GM21528 (cell line): ENCODE measurements around the gene TH.
"Not testable (repeated sequence)": the region's sequence is repeated elsewhere in the genome, so short reads cannot be mapped to it uniquely, and the experiment has no call there.

Experiments
- ATAC-seq: cut with Tn5 transposase; IDR thresholded peaks from one replicate; pipeline ENCODE4 v1.9.1; 2021; ENCODE audit warnings: mild to moderate bottlenecking, moderate library complexity; ENCODE audit not compliant: unreplicated experiment, low FRiP score

The TH gene

DNA sequence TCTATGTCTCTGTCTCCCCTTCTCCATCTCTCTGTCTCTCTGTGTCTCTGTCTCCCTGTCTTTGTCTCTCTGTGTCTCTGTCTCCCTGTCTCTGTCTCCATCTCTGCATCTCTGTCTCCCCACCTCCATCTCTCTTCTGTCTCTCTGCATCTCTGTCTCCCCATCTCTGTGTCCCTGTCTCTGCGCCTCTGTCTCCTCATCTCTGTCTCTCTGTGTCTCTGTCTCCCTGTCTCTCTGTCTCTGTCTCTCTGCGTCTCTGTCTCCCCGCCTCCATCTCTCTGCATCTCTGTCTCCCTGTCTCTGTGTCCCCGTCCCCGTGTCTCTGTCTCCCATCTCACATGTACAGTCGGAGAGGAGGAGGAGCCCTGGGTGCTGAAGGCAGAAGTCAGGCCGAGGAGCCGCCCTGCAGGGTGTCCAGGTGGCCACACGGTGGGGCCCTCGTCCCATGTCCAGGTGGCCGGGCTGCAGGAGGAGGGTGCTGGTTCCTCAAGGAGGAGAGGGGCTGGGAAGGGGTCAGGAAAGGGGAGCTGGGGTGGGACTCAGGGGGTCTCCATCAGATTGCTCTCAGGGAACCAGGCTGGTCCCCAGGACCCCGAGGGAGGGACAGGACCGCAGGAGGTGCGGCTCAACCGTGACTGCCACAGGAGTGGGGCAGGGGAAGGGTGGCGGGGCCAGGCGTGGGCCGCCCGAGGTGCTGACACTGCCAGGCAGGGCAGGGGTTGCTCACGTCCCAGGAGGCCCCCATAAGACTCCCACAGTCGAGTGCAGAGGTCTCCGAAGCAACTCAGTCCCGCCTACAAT lies 25.6 kb upstream of the TH start:
- no peak for ATAC-seq

DNA sequence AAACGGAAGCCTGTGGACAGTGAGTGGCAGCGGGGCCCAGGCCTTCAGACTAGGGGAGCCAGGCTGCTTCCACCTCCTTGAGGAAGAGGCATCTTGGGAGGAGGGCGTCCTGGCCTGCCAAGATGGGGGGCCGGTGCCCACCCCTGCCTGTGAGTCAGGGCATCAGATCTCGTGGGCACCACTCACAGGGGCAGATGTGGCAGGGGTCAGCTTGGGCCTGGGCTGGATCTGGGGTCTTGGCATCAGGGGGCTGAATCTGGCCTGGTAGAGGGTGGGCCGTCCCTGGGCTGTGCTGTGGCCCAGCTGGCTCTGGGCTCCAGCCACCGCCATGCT lies 24.1 kb upstream of the TH start:
- ATAC-seq: no peak

DNA sequence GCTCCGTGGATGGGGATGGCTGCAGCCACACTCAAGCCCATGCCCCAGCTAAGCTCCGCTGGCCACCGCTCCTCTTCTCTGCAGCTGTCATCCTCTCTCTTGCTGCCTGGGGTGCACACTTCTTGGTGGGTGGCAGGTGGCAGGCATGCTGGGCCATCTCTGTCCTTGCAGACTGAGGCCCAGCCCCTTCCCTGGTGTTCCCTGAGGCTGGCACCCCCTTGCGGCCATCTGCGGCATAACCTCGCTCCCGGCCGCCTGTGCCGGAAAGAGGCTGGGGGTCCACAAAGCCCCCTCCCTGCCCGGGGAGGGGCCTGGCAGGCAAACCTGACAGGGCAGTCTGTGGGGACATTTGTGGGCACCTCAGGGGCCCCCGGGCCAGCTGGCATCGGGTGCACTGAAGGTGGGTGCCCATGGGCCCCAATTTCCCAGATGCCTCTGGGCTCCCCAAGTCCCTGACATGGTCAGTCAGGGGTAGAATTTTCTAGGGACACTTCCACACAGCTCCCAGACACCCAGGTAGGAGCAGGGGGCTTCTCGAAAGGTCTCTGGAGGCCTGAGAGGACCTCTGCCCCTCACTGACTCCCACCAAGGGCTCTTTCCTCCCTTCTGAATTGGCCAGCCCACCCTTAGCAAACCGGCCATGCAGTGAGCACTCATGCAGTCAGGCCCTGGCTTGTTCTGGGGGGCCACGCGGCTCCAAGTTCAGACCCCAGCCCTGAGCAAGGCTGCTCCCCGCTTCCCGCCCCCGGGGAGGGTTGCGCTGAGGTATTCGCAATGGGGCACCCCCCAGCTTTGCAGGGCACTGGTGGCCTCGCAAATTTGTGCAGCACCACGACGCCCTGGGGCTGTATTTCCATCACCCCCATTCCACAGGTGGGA lies 23.5 kb upstream of the TH start:
- no peak for ATAC-seq

DNA sequence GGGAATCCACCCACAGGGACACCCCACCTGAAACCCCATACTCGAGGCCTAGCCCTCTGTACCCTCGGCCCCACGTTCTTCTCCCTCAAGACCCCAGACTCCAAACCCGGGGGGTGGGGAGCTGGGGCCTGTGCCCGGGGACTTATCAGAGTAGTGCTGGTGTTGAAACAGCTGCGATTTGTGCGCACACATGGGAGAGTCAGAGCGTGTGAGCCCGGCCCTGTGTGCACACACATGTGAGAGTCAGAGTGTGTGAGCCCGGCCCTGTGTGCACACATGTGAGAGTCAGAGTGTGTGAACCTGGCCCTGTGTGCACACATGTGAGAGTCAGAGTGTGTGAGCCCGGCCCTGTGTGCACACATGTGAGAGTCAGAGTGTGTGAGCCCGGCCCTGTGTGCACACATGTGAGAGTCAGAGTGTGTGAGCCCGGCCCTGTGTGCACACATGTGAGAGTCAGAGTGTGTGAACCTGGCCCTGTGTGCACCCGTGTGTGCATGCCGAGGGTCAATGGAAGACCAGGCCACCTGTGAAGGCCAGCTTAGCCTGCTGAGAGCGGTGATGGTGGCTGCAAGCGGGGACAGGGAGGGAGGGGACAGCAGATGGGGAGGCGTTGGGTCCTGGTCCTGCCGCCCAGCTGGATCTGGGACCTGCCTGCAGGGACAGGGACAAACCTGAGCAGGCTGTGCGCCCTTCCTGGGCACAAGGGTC lies 22.4 kb upstream of the TH start:
- ATAC-seq: not testable (repeated sequence)

DNA sequence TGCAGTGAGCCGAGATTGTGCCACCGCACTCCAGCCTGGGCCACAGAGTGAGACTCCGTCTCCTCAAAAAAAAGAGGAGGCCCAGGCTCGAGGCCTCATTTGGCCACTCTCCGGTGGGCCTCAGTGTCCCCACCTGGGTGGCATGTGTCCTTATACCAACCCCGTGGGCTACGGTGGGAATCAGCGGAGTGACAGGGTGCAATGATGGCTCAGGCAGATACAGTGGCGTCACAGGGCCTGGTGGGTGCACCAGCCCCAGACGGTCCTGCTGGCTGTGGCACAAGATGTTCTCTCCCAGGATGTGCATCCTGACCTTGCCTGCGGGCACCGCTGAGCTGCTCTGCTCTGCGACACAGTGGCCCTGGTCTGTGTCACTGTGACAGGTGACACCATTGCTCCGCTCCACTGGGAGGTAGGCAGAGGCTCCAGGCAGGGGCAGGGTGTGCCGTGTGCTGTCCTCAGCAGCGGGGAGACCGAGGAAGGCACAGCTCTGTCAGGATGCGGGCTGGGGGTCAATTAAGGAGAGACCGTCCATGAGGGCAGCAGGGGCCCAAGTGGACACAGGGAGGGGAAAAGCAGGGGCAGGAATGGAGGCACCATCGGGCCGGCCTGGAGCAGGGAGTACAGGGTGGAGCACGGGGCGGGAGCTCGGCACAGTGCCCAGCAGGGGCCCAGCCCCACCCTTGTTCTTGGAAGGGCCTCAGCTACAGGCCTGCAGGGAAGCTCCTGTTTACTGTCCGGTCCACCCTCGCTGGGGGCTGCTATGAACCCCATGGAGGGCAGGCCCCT lies 21.7 kb upstream of the TH start:
- ATAC-seq: no peak

DNA sequence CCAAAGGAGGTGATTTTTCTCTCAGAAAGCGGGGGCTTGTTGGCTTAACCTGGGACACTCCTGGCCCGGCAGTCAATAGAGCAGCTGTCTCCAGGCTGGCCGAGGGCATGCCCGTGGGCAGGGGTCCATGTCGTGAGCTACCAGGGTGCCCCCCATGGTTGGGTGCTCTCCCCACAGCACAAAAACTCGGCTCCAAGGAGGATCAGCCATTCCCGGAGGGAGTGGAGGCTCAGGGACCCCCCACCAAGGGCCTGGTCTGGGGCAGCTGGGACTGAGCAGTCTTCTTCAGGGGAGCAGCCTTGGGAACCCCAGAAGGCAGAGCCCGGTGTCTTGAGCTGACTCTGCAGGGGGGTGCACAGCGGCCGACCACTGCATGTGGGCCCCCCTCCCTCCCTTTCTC lies 20.8 kb upstream of the TH start:
- no peak for ATAC-seq

DNA sequence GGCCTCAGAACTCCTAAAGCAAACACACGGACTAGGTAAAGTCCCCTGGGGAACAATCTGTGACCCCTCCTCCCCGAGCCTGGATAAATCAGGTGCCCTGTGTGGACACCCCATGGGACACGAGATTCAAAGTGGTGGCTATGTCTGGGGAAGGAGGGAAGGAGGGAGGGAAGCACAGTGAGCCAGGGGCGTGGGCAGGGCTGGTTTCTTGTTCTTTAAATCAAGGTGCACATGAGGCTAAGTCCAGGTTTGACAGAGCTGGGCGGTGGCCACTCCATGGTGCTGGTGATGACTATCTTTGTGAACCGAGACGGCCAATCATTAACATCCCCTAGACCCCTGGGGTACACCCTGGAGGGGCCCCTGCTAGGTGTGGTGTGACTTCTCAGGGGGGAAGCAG lies 20.3 kb upstream of the TH start:
- ATAC-seq: no peak

DNA sequence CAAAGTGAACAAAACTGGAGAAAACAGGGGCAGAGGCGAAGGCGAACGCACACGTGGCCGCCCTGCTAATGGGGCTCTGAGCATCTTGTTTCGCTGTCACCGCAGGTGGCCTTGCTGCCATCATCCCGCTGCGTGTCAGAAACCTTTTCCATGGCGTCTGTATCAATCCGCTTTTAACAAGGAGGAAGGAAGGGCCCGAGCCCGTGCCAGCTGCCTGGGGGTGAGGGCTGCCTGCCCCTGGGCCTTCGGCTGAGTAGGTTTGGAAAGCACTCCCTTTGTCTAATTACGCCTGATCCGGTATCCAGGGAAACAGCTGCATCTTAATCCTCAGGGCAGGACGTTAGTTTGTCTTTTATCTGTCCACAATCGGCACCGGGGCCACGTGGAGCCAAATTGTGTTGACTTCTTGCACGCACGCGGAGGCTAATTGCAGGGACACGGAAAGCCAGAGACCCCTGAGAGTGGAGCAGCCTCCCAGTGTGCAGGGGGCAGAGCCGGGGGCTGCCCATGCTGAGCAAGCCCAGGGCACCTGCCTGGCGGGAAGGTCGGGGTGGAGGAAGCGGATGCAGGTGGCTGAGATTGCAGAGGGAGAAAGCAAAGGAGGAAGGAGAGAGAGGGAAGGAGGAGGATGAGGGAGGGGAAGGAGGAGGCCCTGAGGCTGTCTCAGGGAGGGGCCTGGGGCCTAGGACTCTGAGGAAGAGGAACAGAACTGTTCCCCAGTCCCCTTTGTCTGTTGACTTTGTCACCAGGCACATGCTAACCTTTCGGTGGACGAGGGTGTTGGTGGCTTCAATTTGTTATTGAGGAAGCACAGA lies 19.2 kb upstream of the TH start:
- ATAC-seq: no peak

DNA sequence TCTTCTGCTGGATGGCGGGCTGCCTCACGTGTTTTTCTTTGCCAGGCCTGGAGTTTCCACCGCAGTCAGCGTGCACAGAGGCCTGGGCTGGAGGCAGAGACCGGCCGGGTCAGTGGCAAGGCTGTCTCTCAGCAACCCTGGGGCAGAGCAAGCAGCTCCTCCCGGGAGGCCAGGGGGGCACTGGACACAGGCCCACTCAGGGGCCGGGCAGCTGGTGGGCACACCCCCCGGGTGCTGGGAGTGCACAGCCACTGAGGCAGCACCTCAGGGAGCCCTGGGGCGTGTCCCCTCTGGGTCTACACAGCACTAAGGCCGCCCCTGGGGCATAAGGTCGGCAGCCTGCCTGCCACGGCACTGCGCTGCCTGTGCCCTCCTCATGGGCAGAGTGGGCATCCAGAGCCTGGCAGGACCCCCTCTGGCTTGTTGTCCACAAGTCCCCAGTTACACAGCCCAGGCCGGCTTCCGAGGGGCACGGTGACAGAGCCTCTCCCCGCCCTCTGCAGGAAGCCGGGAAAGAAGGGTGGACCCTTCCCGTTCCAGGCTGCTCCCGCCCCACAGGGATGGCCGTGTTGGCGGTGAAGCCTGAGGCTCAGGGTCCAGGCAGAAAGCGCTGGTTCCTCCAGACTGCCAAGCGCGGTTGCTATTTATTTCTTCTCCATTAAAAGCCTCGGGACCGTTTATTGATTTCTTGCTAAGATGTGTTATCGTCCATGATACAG lies 18.5 kb upstream of the TH start:
- ATAC-seq: no peak

DNA sequence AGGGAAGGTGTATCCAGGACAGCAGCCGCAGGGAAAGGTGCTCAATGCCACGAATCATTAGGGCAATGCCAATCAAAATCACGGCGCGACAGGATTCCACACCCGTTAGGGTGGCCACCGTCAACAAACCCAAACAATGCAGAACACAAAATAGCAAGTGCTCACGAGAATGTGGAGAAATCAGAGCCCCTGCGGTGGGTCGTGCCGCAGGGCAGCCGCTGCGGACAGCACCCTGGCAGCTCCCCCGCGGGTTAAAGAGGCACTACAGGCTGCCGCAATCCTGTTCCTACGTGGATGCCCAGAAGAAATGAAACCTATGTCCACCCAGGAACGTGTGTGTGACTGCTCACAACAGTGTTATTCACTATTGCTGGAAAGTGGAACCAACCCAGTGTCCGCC lies 17.1 kb upstream of the TH start:
- no peak for ATAC-seq

DNA sequence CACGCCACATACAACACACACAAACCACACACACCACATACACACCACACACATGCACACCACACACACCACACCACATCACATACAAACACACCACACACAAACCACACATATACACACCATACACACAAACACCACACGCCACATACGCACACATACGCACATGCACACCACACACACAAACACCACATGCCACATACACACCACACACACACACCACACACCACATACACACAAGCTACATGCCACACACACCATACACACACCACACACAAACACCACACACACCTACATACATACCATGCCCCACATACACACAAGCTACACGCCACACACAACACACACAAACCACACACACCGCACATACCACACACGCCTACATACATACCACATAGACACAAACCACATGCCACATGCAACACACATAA lies 15.7 kb upstream of the TH start:
- ATAC-seq: no peak

DNA sequence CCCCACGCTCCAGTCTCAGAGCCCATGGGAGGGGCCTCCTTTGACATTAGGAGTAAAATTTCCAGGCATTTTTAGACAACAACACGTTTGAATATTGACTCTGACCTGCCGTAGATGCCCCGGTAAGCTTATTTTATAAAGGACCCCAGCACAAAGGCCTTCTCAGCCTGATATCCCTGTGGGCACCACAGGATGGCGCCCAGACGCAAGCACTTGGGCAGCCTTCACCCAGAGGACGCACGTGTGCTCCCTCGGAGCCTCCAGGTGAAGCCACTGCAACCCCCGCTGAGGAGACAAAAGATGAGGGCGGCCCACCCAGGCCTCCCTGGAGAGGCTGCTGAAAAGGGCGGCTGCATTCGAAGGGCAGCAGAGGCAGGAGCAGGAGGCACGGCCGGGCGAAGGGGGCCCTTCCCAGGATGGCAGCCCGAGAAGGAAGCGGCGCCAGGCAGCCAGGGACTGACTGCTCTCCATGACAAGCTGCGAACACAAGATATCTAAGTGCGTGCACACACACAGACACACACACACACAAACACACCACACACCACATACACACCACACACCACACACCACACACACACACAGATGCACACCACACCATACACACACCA lies 15.2 kb upstream of the TH start:
- no peak for ATAC-seq

DNA sequence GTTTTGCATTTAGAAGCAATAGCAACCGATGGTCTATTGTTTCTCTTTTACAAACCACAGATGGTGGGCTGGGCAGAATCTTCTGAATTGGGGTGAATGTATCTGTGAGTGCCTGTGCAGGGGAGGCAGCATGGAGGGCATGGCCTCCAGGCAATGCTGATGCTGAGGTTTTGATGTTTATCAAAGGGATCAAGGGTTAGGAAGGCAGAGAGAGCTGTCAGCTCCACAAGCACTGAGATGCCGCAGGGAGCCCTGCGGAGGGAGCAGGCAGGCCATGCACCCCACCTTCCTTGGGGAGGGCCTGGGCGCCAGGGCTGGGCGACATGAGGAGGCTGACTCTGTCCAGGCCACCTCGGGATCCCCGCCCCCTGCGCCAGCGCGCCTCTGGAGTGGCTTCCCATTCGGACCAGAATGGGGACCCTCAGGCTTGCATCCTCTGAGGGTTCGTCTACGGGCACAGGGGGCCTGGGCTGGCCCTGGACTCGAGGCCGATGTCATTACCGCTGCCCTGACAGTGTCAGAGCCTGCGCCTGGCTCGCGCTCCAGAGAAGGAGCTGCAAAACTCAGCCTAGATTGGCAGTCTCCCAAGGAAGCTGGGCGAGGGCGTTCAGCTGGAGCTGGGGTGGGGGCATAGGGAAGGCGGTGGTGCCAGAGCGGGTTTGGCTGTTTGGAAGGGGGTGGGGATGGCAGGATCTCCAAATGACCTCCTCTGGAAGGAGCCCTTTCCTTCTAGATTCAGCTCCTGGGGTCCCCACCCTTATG lies 13.9 kb upstream of the TH start:
- ATAC-seq: no peak

DNA sequence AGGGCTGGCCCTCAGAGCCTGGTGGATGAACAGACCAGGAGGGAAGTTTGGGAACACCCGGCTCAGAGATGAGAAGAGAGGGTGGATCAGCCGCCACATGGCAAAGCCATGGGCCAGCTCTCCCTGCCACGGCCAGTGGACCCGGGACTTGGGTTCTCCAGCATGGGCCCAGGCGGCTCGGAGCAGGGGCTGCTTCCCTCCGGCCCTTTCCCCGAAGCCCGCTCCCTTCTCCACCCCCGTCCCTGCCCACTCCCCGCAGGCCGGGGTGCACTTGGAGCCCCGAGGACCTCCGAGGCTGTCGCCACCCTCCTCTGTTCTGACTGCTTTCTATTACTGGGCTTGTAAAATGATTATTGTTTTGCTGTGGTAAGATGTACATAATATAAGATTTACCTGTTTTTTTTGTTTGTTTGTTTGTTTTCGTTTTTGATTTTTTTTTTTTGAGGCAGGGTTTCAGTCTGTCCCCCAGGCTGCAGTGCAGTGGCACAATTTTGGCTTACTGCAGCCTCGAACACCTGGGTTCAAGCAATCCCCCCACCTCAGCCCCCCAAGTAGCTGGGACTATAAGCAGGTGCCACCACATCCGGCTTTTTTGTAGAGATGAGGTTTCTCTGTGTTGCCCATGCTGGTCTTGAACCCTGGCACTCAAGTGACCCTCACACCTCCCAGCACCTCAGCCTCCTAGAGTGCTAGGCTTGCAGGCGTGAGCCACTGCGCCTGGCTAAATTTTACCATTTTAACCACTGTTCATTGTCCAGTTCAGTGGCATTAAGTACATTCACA lies 11.3 kb upstream of the TH start:
- no peak for ATAC-seq

DNA sequence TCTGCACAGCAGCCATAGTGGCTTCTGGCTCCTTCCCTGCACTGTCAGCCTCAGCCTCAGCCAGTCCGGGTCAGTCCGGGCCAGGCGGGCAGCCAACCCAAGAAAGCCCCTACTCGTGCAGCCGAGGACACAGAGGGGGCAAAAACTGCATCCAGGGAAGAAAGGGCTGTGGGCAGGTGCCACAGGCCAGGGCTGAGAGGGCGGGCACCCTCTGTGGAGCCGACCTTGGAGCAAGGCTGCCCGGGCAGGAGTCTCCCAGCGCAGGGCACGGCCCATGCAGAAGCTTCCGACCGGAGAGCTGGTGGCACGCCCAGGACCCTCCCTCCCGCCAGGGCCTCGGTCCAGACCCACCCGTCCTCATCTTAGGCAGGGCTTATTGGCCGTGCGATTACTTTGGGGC lies 10.5 kb upstream of the TH start:
- no peak for ATAC-seq

DNA sequence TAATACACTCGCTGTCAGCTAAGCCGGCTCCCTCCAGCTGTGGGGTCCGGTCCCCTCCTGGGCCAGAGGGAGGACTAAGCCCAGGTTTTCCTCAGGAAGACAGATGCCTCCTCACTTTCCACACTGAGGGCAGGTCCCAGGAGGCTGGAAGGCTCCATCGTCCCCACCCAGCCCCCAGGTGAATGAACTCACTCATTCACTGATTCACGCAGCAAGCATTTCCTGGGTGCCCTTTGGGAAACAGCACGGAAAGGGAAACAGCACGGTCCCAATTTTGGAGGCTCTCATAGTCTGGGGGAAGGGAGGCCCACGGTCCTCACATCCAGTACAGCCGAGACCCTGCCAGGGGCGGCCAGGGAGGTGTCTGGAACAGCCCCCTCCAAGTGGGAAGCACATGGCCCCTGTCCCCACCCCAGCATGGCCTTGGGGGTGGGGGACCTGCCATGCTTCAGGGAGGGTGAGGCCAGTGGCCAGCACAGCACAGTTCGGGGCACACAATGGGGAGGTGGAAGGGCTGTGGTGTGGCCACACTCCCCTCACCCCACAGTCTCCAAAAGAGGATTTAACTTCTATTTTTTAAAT lies 9.3 kb upstream of the TH start:
- no peak for ATAC-seq

DNA sequence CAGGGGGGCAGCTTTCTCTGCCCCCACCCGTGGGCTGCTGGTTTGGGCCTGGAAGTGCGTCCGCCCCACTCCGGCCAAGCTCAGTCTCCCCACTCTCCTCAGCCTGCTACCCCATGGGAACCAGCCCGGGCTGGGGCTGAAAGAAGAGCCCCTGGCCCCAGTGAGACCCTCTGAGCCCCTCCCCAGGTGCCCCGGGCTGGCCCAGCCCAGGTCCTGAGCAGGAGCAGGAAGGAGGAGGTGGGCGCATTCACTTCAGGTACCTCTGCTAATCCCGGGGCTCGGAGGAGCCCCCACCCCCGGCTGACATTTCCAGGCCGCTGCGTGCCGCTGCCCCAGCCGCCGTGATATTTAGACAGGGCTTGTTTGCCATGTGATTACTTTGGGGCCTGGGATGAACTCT lies 8.7 kb upstream of the TH start:
- no peak for ATAC-seq
